ENCODE data around the gene HDLBP. TPM values are rescaled to one million over a fixed set of nuclear protein-coding genes. Genes with fewer than 3 reads are reported as not detected.

The HDLBP gene
- total RNA-seq, 1 donor from 2014 or later = 839 TPM

- no peaks in the 10 kb centered on the region for H3K9me3 Mint-ChIP-seq (ENCODE audit: unreplicated experiment)
- no peak for TF ChIP-seq CTCF (IDR thresholded peaks at IDR 0.05)
- no peaks in the 10 kb centered on the region for H3K4me1 Mint-ChIP-seq (ENCODE audit: unreplicated experiment)
- no peaks in the 10 kb centered on the region for H3K27me3 Mint-ChIP-seq (ENCODE audit: unreplicated experiment)
- H3K4me3 Mint-ChIP-seq (ENCODE audit: unreplicated experiment) = no peak overlapping the region
- no peak for DNase-seq (ENCODE audit: extremely low spot score, unreplicated experiment)
- no peak overlapping the region for H3K27ac Mint-ChIP-seq (ENCODE audit: unreplicated experiment)
- H3K36me3 Mint-ChIP-seq (ENCODE audit: unreplicated experiment) = no peaks in the 10 kb centered on the region
These were observed 112.1 kb downstream of the HDLBP start for GRCh38 chr2:241203218-241204009.

GRCh38 chr2:241202681-241203080 lies 112.8 kb downstream of the HDLBP start:
- H3K36me3 Mint-ChIP-seq (ENCODE audit: unreplicated experiment) = no peaks in the 10 kb centered on the region
- no peaks in the 10 kb centered on the region for H3K27me3 Mint-ChIP-seq (ENCODE audit: unreplicated experiment)
- no peak overlapping the region for H3K27ac Mint-ChIP-seq (ENCODE audit: unreplicated experiment)
- H3K4me1 Mint-ChIP-seq (ENCODE audit: unreplicated experiment) = no peaks in the 10 kb centered on the region
- H3K4me3 Mint-ChIP-seq (ENCODE audit: unreplicated experiment) = no peak overlapping the region
- no peak for DNase-seq (ENCODE audit: extremely low spot score, unreplicated experiment)
- no peak for TF ChIP-seq CTCF (IDR thresholded peaks at IDR 0.05)
- no peaks in the 10 kb centered on the region for H3K9me3 Mint-ChIP-seq (ENCODE audit: unreplicated experiment)

GRCh38 chr2:241202268-241202585 lies 113.2 kb downstream of the HDLBP start:
- Mint-ChIP-seq H3K36me3 (ENCODE audit: unreplicated experiment) (no peaks in the 10 kb centered on the region), H3K27ac (ENCODE audit: unreplicated experiment) (no peak overlapping the region), H3K4me1 (ENCODE audit: unreplicated experiment) (no peaks in the 10 kb centered on the region), H3K9me3 (ENCODE audit: unreplicated experiment) (no peaks in the 10 kb centered on the region), H3K27me3 (ENCODE audit: unreplicated experiment) (no peaks in the 10 kb centered on the region), H3K4me3 (ENCODE audit: unreplicated experiment) (no peak overlapping the region)
- TF ChIP-seq CTCF (IDR thresholded peaks at IDR 0.05) = no peak
- DNase-seq (ENCODE audit: extremely low spot score, unreplicated experiment) = no peak

- H3K27ac Mint-ChIP-seq (ENCODE audit: unreplicated experiment) = no peak overlapping the region
- H3K36me3 Mint-ChIP-seq (ENCODE audit: unreplicated experiment) = no peaks in the 10 kb centered on the region
- TF ChIP-seq CTCF (IDR thresholded peaks at IDR 0.05) = no peak
- H3K9me3 Mint-ChIP-seq (ENCODE audit: unreplicated experiment) = no peaks in the 10 kb centered on the region
- no peak overlapping the region for H3K4me3 Mint-ChIP-seq (ENCODE audit: unreplicated experiment)
- no peaks in the 10 kb centered on the region for H3K4me1 Mint-ChIP-seq (ENCODE audit: unreplicated experiment)
- DNase-seq (ENCODE audit: extremely low spot score, unreplicated experiment) = no peak
- H3K27me3 Mint-ChIP-seq (ENCODE audit: unreplicated experiment) = no peaks in the 10 kb centered on the region
These were observed 113.8 kb downstream of the HDLBP start for GRCh38 chr2:241201445-241202267.

GRCh38 chr2:241200822-241201395 lies 114.6 kb downstream of the HDLBP start:
- H3K4me1 Mint-ChIP-seq (ENCODE audit: unreplicated experiment) = no peaks in the 10 kb centered on the region
- TF ChIP-seq CTCF (IDR thresholded peaks at IDR 0.05) = no peak
- H3K27me3 Mint-ChIP-seq (ENCODE audit: unreplicated experiment) = no peaks in the 10 kb centered on the region
- H3K9me3 Mint-ChIP-seq (ENCODE audit: unreplicated experiment) = no peaks in the 10 kb centered on the region
- no peak for DNase-seq (ENCODE audit: extremely low spot score, unreplicated experiment)
- H3K36me3 Mint-ChIP-seq (ENCODE audit: unreplicated experiment) = no peaks in the 10 kb centered on the region
- no peak overlapping the region for H3K27ac Mint-ChIP-seq (ENCODE audit: unreplicated experiment)
- H3K4me3 Mint-ChIP-seq (ENCODE audit: unreplicated experiment) = no peak overlapping the region

Data from osteocyte (in vitro differentiated cells).